HepG2 (cell line): ENCODE data around the gene ARHGAP45. TPM values are rescaled to one million over a fixed set of nuclear protein-coding genes. Genes with fewer than 3 reads are reported as not detected.
A peak's percentile ranks its signal among the peaks of the same experiment; 100 is the strongest.

Experiments
- ARNT ChIP-seq: fragments of 450-650 bp; IDR thresholded peaks from 2 replicates; pipeline ENCODE4 v1.6.1; 2017
- ATF3 ChIP-seq: sonication (generic); formaldehyde crosslinking; IDR thresholded peaks from 2 replicates; pipeline ENCODE4 v1.4.0; 2020; ENCODE audit warnings: missing genetic modification reagents
- HOXA3 ChIP-seq: sonication (generic); formaldehyde crosslinking; IDR thresholded peaks from 2 replicates; pipeline ENCODE4 v1.5.0; 2020; ENCODE audit warnings: missing genetic modification reagents
- IRF2 ChIP-seq: IDR thresholded peaks from 2 replicates; pipeline ENCODE4 v1.6.1; 2018; ENCODE audit warnings: missing genetic modification reagents, missing compliant biosample characterization
- NAIF1 ChIP-seq: sonication (generic); formaldehyde crosslinking; IDR thresholded peaks from 2 replicates; pipeline ENCODE4 v1.5.0; 2020; ENCODE audit warnings: mild to moderate bottlenecking, missing genetic modification reagents, borderline replicate concordance
- NR0B2 ChIP-seq: sonication (generic); formaldehyde crosslinking; IDR thresholded peaks from 2 replicates; pipeline ENCODE4 v1.4.0; 2020; ENCODE audit warnings: mild to moderate bottlenecking, missing genetic modification reagents
- PHF5A ChIP-seq: IDR thresholded peaks from one replicate; pipeline ENCODE4 v1.6.1; 2018; ENCODE audit warnings: low read depth, missing genetic modification reagents; ENCODE audit not compliant: unreplicated experiment
- RBM22 ChIP-seq: fragments of 200-400 bp; formaldehyde crosslinking; optimal IDR thresholded peaks from 2 replicates; pipeline ENCODE3; 2017; ENCODE audit warnings: mild to moderate bottlenecking, low read length, moderate library complexity
- TOE1 ChIP-seq: sonication (generic); formaldehyde crosslinking; IDR thresholded peaks from 2 replicates; pipeline ENCODE4 v1.4.0; 2020; ENCODE audit warnings: mild to moderate bottlenecking, missing genetic modification reagents
- ZFY ChIP-seq: sonication (generic); formaldehyde crosslinking; IDR thresholded peaks from 2 replicates; pipeline ENCODE4 v1.4.0; 2020; ENCODE audit warnings: missing genetic modification reagents
- ZNF251 ChIP-seq: sonication (generic); formaldehyde crosslinking; IDR thresholded peaks from 2 replicates; pipeline ENCODE4 v1.9.0; 2021; ENCODE audit warnings: mild to moderate bottlenecking, missing genetic modification reagents
- ZNF546 ChIP-seq: sonication (generic); formaldehyde crosslinking; conservative IDR thresholded peaks from 2 replicates; pipeline ENCODE4 v1.8.1; 2023; ENCODE audit warnings: mild to moderate bottlenecking, missing genetic modification reagents
- ZNF563 ChIP-seq: sonication (generic); formaldehyde crosslinking; IDR thresholded peaks from 2 replicates; pipeline ENCODE4 v1.8.0; 2022; ENCODE audit warnings: mild to moderate bottlenecking, moderate library complexity, missing genetic modification reagents
- polyA plus RNA-seq, 8 experiments: library from polyadenylated mRNA; depleted of rRNA in 3 of 8; stranded (reverse) in 7 of 8; unstranded in 1 of 8; fragments of >200 nt; fragmentation: Illumina TruSeq in 4 of 8; extraction: Trizol in 4 of 8; gene quantifications; 2 replicates each; pipeline versions ENCODE4 v1.2.1 to v1.2.3, GENCODE V29; 2011 to 2016; ENCODE audit warnings: low read depth in 4 of 8, missing spikeins in 1 of 8, mixed read lengths in 1 of 8; ENCODE audit not compliant: insufficient read depth in 1 of 8
- total RNA-seq, 5 experiments: library from RNA; depleted of rRNA; stranded (reverse); fragments of >200 nt; fragmentation: Illumina TruSeq; extraction: Trizol; gene quantifications; 2 replicates each; pipeline ENCODE4 v1.2.3, GENCODE V29; 2016; ENCODE audit warnings: low read depth in 1 of 5
- TF ChIP-seq, protein P1 (sequence below): sonication (generic); formaldehyde crosslinking; IDR thresholded peaks from one replicate; pipeline ENCODE4 v1.5.1; 2020; ENCODE audit warnings: mild to moderate bottlenecking, missing genetic modification reagents; ENCODE audit errors: not compliant biosample characterization
- TF ChIP-seq, protein P2 (sequence below): sonication (generic); formaldehyde crosslinking; IDR thresholded peaks from 2 replicates; pipeline ENCODE4 v1.8.1; 2023; ENCODE audit warnings: mild to moderate bottlenecking, missing genetic modification reagents
- TF ChIP-seq, protein P3 (sequence below): sonication (generic); formaldehyde crosslinking; IDR thresholded peaks from 2 replicates; pipeline ENCODE4 v1.5.0; 2020; ENCODE audit warnings: mild to moderate bottlenecking, missing genetic modification reagents, moderate library complexity

Gene ARHGAP45
- total and polyA plus RNA-seq, 2 of the 13 experiments (the other 11 are each of a cell fraction or from before 2014, with no cell fraction given), result 0.84 to 32.0 TPM

GRCh38 chr19:1106841-1107660 lies 40.1 kb downstream of the ARHGAP45 start (continued):
- TF ChIP-seq, protein P1, sequence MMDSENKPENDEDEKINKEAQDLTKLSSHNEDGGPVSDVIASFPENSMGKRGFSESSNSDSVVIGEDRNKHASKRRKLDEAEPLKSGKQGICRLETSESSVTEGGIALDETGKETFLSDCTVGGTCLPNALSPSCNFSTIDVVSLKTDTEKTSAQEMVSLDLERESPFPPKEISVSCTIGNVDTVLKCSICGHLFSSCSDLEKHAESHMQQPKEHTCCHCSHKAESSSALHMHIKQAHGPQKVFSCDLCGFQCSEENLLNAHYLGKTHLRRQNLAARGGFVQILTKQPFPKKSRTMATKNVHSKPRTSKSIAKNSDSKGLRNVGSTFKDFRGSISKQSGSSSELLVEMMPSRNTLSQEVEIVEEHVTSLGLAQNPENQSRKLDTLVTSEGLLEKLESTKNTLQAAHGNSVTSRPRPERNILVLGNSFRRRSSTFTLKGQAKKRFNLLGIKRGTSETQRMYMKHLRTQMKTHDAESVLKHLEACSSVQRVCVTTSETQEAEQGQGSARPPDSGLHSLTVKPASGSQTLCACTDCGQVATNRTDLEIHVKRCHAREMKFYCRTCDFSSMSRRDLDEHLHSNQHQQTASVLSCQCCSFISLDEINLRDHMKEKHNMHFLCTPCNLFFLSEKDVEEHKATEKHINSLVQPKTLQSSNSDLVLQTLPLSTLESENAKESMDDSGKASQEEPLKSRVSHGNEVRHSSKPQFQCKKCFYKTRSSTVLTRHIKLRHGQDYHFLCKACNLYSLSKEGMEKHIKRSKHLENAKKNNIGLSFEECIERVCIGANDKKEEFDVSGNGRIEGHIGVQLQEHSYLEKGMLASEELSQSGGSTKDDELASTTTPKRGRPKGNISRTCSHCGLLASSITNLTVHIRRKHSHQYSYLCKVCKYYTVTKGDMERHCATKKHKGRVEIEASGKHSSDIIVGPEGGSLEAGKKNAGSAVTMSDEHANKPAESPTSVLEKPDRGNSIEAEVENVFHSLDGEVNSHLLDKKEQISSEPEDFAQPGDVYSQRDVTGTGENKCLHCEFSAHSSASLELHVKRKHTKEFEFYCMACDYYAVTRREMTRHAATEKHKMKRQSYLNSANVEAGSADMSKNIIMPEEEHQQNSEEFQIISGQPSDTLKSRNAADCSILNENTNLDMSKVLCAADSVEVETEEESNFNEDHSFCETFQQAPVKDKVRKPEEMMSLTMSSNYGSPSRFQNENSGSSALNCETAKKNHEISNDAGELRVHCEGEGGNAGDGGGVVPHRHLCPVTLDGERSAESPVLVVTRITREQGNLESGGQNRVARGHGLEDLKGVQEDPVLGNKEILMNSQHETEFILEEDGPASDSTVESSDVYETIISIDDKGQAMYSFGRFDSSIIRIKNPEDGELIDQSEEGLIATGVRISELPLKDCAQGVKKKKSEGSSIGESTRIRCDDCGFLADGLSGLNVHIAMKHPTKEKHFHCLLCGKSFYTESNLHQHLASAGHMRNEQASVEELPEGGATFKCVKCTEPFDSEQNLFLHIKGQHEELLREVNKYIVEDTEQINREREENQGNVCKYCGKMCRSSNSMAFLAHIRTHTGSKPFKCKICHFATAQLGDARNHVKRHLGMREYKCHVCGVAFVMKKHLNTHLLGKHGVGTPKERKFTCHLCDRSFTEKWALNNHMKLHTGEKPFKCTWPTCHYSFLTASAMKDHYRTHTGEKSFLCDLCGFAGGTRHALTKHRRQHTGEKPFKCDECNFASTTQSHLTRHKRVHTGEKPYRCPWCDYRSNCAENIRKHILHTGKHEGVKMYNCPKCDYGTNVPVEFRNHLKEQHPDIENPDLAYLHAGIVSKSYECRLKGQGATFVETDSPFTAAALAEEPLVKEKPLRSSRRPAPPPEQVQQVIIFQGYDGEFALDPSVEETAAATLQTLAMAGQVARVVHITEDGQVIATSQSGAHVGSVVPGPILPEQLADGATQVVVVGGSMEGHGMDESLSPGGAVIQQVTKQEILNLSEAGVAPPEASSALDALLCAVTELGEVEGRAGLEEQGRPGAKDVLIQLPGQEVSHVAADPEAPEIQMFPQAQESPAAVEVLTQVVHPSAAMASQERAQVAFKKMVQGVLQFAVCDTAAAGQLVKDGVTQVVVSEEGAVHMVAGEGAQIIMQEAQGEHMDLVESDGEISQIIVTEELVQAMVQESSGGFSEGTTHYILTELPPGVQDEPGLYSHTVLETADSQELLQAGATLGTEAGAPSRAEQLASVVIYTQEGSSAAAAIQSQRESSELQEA (CRISPR knock-in tag), result no peak
- TF ChIP-seq RBM22, result peak; percentile 71
- no peak for TF ChIP-seq ZNF251
- TF ChIP-seq ZNF546, result 0 out of 2 replicates have a peak, but pooled peaks have one; percentile 39
- TF ChIP-seq PHF5A (CRISPR knock-in tag), result no peak
- TF ChIP-seq ZNF563, result 0 out of 2 replicates have a peak, but pooled peaks have one; percentile 32
- no peak for TF ChIP-seq ARNT
- no peak for TF ChIP-seq NR0B2 (CRISPR knock-in tag)
- no peak for TF ChIP-seq NAIF1 (CRISPR knock-in tag)
- TF ChIP-seq IRF2 (CRISPR knock-in tag), result no peak
- TF ChIP-seq, protein P2, sequence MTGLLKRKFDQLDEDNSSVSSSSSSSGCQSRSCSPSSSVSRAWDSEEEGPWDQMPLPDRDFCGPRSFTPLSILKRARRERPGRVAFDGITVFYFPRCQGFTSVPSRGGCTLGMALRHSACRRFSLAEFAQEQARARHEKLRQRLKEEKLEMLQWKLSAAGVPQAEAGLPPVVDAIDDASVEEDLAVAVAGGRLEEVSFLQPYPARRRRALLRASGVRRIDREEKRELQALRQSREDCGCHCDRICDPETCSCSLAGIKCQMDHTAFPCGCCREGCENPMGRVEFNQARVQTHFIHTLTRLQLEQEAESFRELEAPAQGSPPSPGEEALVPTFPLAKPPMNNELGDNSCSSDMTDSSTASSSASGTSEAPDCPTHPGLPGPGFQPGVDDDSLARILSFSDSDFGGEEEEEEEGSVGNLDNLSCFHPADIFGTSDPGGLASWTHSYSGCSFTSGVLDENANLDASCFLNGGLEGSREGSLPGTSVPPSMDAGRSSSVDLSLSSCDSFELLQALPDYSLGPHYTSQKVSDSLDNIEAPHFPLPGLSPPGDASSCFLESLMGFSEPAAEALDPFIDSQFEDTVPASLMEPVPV (CRISPR knock-in tag), result no peak
- TF ChIP-seq HOXA3 (CRISPR knock-in tag), result 0 out of 2 replicates have a peak, but pooled peaks have one; percentile 12
- TF ChIP-seq ATF3, result no peak
- TF ChIP-seq TOE1 (CRISPR knock-in tag), result no peak
- TF ChIP-seq, protein P3, sequence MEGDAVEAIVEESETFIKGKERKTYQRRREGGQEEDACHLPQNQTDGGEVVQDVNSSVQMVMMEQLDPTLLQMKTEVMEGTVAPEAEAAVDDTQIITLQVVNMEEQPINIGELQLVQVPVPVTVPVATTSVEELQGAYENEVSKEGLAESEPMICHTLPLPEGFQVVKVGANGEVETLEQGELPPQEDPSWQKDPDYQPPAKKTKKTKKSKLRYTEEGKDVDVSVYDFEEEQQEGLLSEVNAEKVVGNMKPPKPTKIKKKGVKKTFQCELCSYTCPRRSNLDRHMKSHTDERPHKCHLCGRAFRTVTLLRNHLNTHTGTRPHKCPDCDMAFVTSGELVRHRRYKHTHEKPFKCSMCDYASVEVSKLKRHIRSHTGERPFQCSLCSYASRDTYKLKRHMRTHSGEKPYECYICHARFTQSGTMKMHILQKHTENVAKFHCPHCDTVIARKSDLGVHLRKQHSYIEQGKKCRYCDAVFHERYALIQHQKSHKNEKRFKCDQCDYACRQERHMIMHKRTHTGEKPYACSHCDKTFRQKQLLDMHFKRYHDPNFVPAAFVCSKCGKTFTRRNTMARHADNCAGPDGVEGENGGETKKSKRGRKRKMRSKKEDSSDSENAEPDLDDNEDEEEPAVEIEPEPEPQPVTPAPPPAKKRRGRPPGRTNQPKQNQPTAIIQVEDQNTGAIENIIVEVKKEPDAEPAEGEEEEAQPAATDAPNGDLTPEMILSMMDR (CRISPR knock-in tag), result peak; percentile 30; the same call in 1 of the 2 replicates
- peak; percentile 21; the same call in 1 of the 2 replicates for TF ChIP-seq ZFY (CRISPR knock-in tag)
